Tibial artery (tissue), 4 donors: ENCODE results near the gene ECEL1.

Experiments
- DNase-seq, 2 donors: peaks; one replicate each; pipeline ENCODE4 v3.0.0-alpha.2; 2019
- H3K27ac ChIP-seq, 2 donors: fragments of 200-600 bp; sonication (generic) in 1 of 2; 1 replicate in 1 of 2; 2 replicates in 1 of 2; pipeline ENCODE4 v1.5.1; 2018 to 2019; ENCODE audit warnings: mild to moderate bottlenecking in 1 of 2
- H3K27me3 ChIP-seq, 2 donors: fragments of 200-600 bp; sonication (generic) in 1 of 2; one replicate each; pipeline versions ENCODE4 v1.5.1 to v1.6.0; 2016 to 2019
- H3K36me3 ChIP-seq, 3 donors: fragments of 200-600 bp; sonication (generic) in 2 of 3; one replicate each; pipeline ENCODE4 v1.5.1; 2016 to 2019; ENCODE audit warnings: mild to moderate bottlenecking in 2 of 3
- H3K4me1 ChIP-seq, 4 donors: fragments of 200-600 bp; sonication (generic) in 2 of 4; 1 replicate in 3 of 4; 2 replicates in 1 of 4; pipeline ENCODE4 v1.5.1; 2016 to 2019
- H3K4me3 ChIP-seq, 2 donors: fragments of 200-600 bp; sonication (generic) in 1 of 2; 1 replicate in 1 of 2; 2 replicates in 1 of 2; pipeline ENCODE4 v1.5.1; 2018 to 2019; ENCODE audit warnings: mild to moderate bottlenecking in 2 of 2
- H3K9me3 ChIP-seq, 3 donors: fragments of 200-600 bp; sonication (generic) in 1 of 3; one replicate each; pipeline ENCODE4 v1.5.1; 2016 to 2019
- CTCF ChIP-seq, 2 experiments: fragments of 200-600 bp in 1 of 2; fragments of 450-650 bp in 1 of 2; IDR thresholded peaks; one replicate each; pipeline ENCODE4 v1.5.1; 2017 to 2019; ENCODE audit warnings: antibody characterized with exemption in 2 of 2, mild to moderate bottlenecking in 1 of 2, moderate library complexity in 1 of 2
- intact Hi-C: fragments of 100-400 bp; cut with DNase I; formaldehyde crosslinking; loops from one replicate; pipeline ENCODE4 v1.15.0; 2023; ENCODE audit warnings: low total_unique reads

Gene ECEL1

DNA sequence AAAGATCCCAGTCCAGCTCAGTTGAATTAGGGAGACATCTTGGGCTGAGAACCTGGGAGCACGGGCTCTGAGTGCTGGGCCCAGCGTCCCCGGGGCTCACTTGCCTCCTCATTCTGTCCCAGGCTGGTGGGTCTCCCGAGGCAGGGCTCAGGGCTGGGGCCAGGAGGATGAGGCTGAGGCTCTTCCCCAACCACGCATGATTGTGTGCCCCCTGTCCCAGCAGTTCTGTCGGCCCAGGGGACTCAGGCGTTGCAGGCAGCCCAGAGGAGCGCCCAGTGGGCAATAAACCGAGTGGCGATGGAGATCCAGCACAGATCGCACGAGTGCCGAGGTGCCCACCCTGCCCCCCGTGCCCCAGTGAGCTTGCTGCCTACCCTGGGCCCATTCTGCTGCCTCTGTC, 33.5 kb upstream of the ECEL1 start:
- Histone ChIP-seq H3K27me3 (peaks cover 4 to 86% of the 10 kb centered on the region in 2 donors), H3K27ac (no peak overlapping the region), H3K4me3 (no peak overlapping the region), H3K36me3 (no peaks in the 10 kb centered on the region), H3K4me1 (peaks cover 0 to 37% (median 24%) of the 10 kb centered on the region in 4 donors), H3K9me3 (no peaks in the 10 kb centered on the region)
- intact Hi-C loops = no loop called here
- DNase-seq = no peak
- TF ChIP-seq CTCF (IDR thresholded peaks at IDR 0.05) = no peak

- Histone ChIP-seq H3K9me3 (no peaks in the 10 kb centered on the region), H3K36me3 (no peaks in the 10 kb centered on the region), H3K4me3 (no peak overlapping the region), H3K27ac (no peak overlapping the region), H3K27me3 (peaks cover 4 to 80% of the 10 kb centered on the region in 2 donors), H3K4me1 (peaks cover 0 to 32% (median 24%) of the 10 kb centered on the region in 4 donors)
- intact Hi-C loops = no loop called here
- no peak for DNase-seq
- TF ChIP-seq CTCF (IDR thresholded peaks at IDR 0.05) = no peak
Observed at GRCh38 chr2:232520489-232520888, 32.9 kb upstream of the ECEL1 start.

GRCh38 chr2:232519581-232520438, 32.2 kb upstream of the ECEL1 start, which contains the start of gene PRSS56:
Gene PRSS56, plus strand, starts transcription at chr2:232520388. Its CDS starts 211 bp downstream, at chr2:232520599.
- no peak for DNase-seq
- H3K27me3 ChIP-seq = peaks cover 4 to 73% of the 10 kb centered on the region in 2 donors

DNA sequence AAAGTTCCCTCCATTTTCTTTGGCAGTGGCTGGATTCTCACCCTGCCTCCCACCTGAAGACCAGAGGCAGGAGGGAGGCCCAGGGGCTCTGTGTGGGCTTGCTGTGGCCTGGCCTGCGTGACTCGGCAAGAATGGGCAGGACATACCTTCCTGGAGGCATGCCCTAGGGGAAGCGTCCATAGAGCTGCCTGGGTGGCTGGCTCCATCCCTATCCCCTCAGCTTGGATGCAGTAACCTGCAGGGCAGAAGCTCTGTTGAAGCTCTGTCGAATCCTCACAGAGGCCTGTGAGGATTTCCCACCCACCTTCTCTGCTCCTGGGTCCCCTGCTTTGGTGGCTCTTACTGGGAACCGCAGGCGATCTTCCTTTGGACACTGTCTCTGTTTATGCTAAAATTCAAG, 31.2 kb upstream of the ECEL1 start:
- no peaks in the 10 kb centered on the region for H3K36me3 ChIP-seq
- intact Hi-C loops = no loop called here
- no peak for TF ChIP-seq CTCF (IDR thresholded peaks at IDR 0.05)
- no peaks in the 10 kb centered on the region for H3K9me3 ChIP-seq
- DNase-seq = no peak
- H3K4me3 ChIP-seq = no peak overlapping the region
- H3K27ac ChIP-seq = no peak overlapping the region
- H3K27me3 ChIP-seq = peaks cover 4 to 63% of the 10 kb centered on the region in 2 donors
- peaks cover 0 to 24% (median 18%) of the 10 kb centered on the region in 4 donors for H3K4me1 ChIP-seq

More at GRCh38 chr2:232519581-232520438, 32.2 kb upstream of the ECEL1 start, which contains the start of gene PRSS56:
- Histone ChIP-seq H3K27ac (no peak within 1 kb of the TSS), H3K4me3 (no peak within 1 kb of the TSS), H3K4me1 (peaks cover 0 to 29% (median 24%) of the 10 kb centered on the region in 4 donors), H3K9me3 (no peaks in the 10 kb centered on the region), H3K36me3 (no peaks in the 10 kb centered on the region)
- no peak for TF ChIP-seq CTCF (IDR thresholded peaks at IDR 0.05)
- intact Hi-C loops = no loop called here

DNA sequence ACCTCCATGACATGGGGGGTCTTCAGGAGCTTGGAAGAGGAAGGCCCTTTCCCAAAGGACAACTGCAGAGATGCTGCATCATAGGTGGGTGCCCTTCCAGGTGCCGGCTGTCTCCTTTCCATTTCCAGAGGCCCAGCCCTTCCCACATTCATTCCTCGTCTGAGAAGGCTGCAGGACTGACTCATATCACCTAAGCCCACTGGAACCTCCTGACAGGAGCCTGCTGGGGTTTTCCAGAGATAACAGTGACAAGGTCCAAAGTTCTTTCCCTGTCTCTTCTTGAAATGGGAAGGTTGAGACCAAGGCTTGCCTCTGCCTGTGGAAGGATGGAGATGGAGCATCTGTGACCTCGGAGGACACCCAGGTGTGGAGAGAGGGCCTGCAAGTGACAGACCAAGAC, 28.9 kb upstream of the ECEL1 start:
- no peak for TF ChIP-seq CTCF (IDR thresholded peaks at IDR 0.05)
- Histone ChIP-seq H3K27ac (no peak overlapping the region), H3K4me3 (no peak overlapping the region), H3K27me3 (peaks cover 0 to 59% of the 10 kb centered on the region in 2 donors), H3K36me3 (no peaks in the 10 kb centered on the region), H3K9me3 (no peaks in the 10 kb centered on the region), H3K4me1 (peaks cover 0 to under 1% (median under 1%) of the 10 kb centered on the region in 4 donors)
- no peak for DNase-seq
- intact Hi-C loops = no loop called here
